Measurements from ENCODE around the gene CATSPERE.

GRCh38 chr1:244515680-244516079 lies 54.6 kb downstream of the CATSPERE start:
- TF ChIP-seq CTCF (conservative IDR thresholded peaks at IDR 0.05; ENCODE audit: low read length) (no peak), EZH2phosphoT487 (IDR thresholded peaks at IDR 0.05; ENCODE audit: borderline replicate concordance) (no peak)

Data from Loucy (cell line).